Measurements from ENCODE around the gene TMEM44. TPM values are rescaled to one million over a fixed set of nuclear protein-coding genes. Genes with fewer than 3 reads are reported as not detected.
A peak's percentile ranks its signal among the peaks of the same experiment; 100 is the strongest.

TMEM44 gene
- total and polyA plus RNA-seq, 9 of the 15 experiments (the other 6 are each of a cell fraction or from before 2014, with no cell fraction given) = 0.53 to 18.1 (median 11.3) TPM

DNA sequence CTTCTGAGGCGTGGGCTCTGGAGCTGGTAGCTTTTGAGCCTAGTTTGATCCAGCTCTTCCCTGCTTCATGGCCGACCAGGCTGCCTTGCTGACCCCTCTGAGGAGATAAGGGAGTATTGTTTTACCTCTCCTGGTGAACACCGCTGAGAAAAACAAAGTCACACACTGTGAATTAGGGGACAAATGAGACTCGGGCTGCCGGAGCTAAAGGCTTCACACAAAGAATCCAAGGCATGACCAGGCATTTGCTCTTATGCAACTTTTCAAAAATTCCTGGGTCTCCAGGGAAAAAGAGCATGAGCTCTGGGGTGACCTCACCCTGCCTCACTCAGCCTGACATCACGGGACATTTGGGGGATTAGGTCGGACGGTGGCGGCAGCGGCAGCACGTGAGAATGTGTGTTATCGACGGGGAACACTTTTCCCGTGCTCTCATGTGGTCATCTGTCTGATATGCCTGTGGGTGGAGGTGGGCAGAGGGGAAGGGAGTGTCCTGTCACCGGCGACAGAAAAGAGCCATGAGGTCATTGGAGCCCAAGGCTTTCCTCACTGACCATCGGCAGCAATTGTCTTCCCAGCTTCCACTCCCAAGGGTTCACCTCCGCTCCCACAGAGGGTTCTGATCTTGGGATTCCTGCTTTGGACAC is 61.0 kb downstream of the TMEM44 start (continued):
- TF ChIP-seq, protein P1, sequence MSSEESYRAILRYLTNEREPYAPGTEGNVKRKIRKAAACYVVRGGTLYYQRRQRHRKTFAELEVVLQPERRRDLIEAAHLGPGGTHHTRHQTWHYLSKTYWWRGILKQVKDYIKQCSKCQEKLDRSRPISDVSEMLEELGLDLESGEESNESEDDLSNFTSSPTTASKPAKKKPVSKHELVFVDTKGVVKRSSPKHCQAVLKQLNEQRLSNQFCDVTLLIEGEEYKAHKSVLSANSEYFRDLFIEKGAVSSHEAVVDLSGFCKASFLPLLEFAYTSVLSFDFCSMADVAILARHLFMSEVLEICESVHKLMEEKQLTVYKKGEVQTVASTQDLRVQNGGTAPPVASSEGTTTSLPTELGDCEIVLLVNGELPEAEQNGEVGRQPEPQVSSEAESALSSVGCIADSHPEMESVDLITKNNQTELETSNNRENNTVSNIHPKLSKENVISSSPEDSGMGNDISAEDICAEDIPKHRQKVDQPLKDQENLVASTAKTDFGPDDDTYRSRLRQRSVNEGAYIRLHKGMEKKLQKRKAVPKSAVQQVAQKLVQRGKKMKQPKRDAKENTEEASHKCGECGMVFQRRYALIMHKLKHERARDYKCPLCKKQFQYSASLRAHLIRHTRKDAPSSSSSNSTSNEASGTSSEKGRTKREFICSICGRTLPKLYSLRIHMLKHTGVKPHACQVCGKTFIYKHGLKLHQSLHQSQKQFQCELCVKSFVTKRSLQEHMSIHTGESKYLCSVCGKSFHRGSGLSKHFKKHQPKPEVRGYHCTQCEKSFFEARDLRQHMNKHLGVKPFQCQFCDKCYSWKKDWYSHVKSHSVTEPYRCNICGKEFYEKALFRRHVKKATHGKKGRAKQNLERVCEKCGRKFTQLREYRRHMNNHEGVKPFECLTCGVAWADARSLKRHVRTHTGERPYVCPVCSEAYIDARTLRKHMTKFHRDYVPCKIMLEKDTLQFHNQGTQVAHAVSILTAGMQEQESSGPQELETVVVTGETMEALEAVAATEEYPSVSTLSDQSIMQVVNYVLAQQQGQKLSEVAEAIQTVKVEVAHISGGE (CRISPR knock-in tag; IDR thresholded peaks at IDR 0.05) = peak in 1 of 3 experiments; percentile 80; a peak in 2 of 6 replicates
- TF ChIP-seq, protein P2, sequence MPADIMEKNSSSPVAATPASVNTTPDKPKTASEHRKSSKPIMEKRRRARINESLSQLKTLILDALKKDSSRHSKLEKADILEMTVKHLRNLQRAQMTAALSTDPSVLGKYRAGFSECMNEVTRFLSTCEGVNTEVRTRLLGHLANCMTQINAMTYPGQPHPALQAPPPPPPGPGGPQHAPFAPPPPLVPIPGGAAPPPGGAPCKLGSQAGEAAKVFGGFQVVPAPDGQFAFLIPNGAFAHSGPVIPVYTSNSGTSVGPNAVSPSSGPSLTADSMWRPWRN (IDR thresholded peaks at IDR 0.05; ENCODE audit: low read depth) = peak; percentile 95
- TF ChIP-seq, protein P3, sequence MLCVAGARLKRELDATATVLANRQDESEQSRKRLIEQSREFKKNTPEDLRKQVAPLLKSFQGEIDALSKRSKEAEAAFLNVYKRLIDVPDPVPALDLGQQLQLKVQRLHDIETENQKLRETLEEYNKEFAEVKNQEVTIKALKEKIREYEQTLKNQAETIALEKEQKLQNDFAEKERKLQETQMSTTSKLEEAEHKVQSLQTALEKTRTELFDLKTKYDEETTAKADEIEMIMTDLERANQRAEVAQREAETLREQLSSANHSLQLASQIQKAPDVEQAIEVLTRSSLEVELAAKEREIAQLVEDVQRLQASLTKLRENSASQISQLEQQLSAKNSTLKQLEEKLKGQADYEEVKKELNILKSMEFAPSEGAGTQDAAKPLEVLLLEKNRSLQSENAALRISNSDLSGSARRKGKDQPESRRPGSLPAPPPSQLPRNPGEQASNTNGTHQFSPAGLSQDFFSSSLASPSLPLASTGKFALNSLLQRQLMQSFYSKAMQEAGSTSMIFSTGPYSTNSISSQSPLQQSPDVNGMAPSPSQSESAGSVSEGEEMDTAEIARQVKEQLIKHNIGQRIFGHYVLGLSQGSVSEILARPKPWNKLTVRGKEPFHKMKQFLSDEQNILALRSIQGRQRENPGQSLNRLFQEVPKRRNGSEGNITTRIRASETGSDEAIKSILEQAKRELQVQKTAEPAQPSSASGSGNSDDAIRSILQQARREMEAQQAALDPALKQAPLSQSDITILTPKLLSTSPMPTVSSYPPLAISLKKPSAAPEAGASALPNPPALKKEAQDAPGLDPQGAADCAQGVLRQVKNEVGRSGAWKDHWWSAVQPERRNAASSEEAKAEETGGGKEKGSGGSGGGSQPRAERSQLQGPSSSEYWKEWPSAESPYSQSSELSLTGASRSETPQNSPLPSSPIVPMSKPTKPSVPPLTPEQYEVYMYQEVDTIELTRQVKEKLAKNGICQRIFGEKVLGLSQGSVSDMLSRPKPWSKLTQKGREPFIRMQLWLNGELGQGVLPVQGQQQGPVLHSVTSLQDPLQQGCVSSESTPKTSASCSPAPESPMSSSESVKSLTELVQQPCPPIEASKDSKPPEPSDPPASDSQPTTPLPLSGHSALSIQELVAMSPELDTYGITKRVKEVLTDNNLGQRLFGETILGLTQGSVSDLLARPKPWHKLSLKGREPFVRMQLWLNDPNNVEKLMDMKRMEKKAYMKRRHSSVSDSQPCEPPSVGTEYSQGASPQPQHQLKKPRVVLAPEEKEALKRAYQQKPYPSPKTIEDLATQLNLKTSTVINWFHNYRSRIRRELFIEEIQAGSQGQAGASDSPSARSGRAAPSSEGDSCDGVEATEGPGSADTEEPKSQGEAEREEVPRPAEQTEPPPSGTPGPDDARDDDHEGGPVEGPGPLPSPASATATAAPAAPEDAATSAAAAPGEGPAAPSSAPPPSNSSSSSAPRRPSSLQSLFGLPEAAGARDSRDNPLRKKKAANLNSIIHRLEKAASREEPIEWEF (CRISPR knock-in tag; IDR thresholded peaks at IDR 0.05) = 0 out of 2 replicates have a peak, but pooled peaks have one; percentile 63
- 0 out of 2 replicates have a peak, but pooled peaks have one; percentile 52 for TF ChIP-seq HDAC8 (tag; IDR thresholded peaks at IDR 0.05)
- TF ChIP-seq, protein P4, sequence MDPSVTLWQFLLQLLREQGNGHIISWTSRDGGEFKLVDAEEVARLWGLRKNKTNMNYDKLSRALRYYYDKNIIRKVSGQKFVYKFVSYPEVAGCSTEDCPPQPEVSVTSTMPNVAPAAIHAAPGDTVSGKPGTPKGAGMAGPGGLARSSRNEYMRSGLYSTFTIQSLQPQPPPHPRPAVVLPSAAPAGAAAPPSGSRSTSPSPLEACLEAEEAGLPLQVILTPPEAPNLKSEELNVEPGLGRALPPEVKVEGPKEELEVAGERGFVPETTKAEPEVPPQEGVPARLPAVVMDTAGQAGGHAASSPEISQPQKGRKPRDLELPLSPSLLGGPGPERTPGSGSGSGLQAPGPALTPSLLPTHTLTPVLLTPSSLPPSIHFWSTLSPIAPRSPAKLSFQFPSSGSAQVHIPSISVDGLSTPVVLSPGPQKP (CRISPR knock-in tag; IDR thresholded peaks at IDR 0.05) = no peak
- TF ChIP-seq HMG20B (CRISPR knock-in tag; IDR thresholded peaks at IDR 0.05) = no peak
- peak; percentile 70 for TF ChIP-seq CEBPG (CRISPR knock-in tag; IDR thresholded peaks at IDR 0.05)
- TF ChIP-seq CEBPG (tag; conservative IDR thresholded peaks at IDR 0.05 in 1 of 2, IDR thresholded peaks at IDR 0.05 in 1 of 2) = peak; percentile 39 to 80
- TF ChIP-seq ATF1 (CRISPR knock-in tag; IDR thresholded peaks at IDR 0.05) = no peak
- peak; percentile 85 for TF ChIP-seq ATF1 (tag; IDR thresholded peaks at IDR 0.05)
- TF ChIP-seq TSC22D4 (tag; IDR thresholded peaks at IDR 0.05) = no peak
- TF ChIP-seq DPF2 (IDR thresholded peaks at IDR 0.05) = peak; percentile 94
- TF ChIP-seq TCF3 (CRISPR knock-in tag; IDR thresholded peaks at IDR 0.05) = peak; percentile 94
- TF ChIP-seq ERF (CRISPR knock-in tag; IDR thresholded peaks at IDR 0.05) = no peak
- TF ChIP-seq MAFG (tag; conservative IDR thresholded peaks at IDR 0.05) = peak; percentile 38; the same call in 1 of the 2 replicates
- TF ChIP-seq CREM (IDR thresholded peaks at IDR 0.05; ENCODE audit: low read depth) = peak; percentile 94
- TF ChIP-seq MAFF (IDR thresholded peaks at IDR 0.05; ENCODE audit: low read length) = peak; percentile 24; the same call in 1 of the 2 replicates
- no peak for TF ChIP-seq ZBTB17 (CRISPR knock-in tag; IDR thresholded peaks at IDR 0.05)
- TF ChIP-seq LARP7 (IDR thresholded peaks at IDR 0.05) = no peak
